Measurements from ENCODE around the gene PNKP. TPM values are rescaled to one million over a fixed set of nuclear protein-coding genes. Genes with fewer than 3 reads are reported as not detected.

Gene PNKP
- total and polyA plus RNA-seq, 10 of the 15 experiments (the other 5 are each of a cell fraction or from before 2014, with no cell fraction given): 2.9 to 82.3 (median 33.2) TPM

GRCh38 chr19:49856574-49857021 is 10.8 kb downstream of the PNKP start (continued):
- TF ChIP-seq, protein P1, sequence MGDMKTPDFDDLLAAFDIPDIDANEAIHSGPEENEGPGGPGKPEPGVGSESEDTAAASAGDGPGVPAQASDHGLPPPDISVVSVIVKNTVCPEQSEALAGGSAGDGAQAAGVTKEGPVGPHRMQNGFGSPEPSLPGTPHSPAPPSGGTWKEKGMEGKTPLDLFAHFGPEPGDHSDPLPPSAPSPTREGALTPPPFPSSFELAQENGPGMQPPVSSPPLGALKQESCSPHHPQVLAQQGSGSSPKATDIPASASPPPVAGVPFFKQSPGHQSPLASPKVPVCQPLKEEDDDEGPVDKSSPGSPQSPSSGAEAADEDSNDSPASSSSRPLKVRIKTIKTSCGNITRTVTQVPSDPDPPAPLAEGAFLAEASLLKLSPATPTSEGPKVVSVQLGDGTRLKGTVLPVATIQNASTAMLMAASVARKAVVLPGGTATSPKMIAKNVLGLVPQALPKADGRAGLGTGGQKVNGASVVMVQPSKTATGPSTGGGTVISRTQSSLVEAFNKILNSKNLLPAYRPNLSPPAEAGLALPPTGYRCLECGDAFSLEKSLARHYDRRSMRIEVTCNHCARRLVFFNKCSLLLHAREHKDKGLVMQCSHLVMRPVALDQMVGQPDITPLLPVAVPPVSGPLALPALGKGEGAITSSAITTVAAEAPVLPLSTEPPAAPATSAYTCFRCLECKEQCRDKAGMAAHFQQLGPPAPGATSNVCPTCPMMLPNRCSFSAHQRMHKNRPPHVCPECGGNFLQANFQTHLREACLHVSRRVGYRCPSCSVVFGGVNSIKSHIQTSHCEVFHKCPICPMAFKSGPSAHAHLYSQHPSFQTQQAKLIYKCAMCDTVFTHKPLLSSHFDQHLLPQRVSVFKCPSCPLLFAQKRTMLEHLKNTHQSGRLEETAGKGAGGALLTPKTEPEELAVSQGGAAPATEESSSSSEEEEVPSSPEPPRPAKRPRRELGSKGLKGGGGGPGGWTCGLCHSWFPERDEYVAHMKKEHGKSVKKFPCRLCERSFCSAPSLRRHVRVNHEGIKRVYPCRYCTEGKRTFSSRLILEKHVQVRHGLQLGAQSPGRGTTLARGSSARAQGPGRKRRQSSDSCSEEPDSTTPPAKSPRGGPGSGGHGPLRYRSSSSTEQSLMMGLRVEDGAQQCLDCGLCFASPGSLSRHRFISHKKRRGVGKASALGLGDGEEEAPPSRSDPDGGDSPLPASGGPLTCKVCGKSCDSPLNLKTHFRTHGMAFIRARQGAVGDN (IDR thresholded peaks at IDR 0.05): no peak
- TF ChIP-seq SREBF1 (IDR thresholded peaks at IDR 0.05; ENCODE audit: low read length): no peak
- no peak for TF ChIP-seq KLF5 (IDR thresholded peaks at IDR 0.05; ENCODE audit: partially characterized antibody)
- TF ChIP-seq EZH2 (IDR thresholded peaks at IDR 0.05; ENCODE audit: borderline replicate concordance, control insufficient read depth, low read depth, low read length): no peak
- TF ChIP-seq NR2F1 (conservative IDR thresholded peaks at IDR 0.05): no peak
- no peak for TF ChIP-seq NKRF (conservative IDR thresholded peaks at IDR 0.05)
- TF ChIP-seq RFX5 (IDR thresholded peaks at IDR 0.05; ENCODE audit: low read depth, low read length): no peak
- TF ChIP-seq ZBED1 (IDR thresholded peaks at IDR 0.05; ENCODE audit: borderline replicate concordance): no peak
- TF ChIP-seq ASH2L (IDR thresholded peaks at IDR 0.05; ENCODE audit: borderline replicate concordance, low read depth): no peak
- no peak for TF ChIP-seq YBX1 (IDR thresholded peaks at IDR 0.05)
- no peak for TF ChIP-seq FOXK2 (IDR thresholded peaks at IDR 0.05)
- TF ChIP-seq BACH1 (IDR thresholded peaks at IDR 0.05; ENCODE audit: borderline replicate concordance): no peak
- TF ChIP-seq RUNX3 (IDR thresholded peaks at IDR 0.05; ENCODE audit: low read length): no peak
- TF ChIP-seq JUND (IDR thresholded peaks at IDR 0.05; ENCODE audit: low read depth, low read length): no peak
- TF ChIP-seq, protein P2, sequence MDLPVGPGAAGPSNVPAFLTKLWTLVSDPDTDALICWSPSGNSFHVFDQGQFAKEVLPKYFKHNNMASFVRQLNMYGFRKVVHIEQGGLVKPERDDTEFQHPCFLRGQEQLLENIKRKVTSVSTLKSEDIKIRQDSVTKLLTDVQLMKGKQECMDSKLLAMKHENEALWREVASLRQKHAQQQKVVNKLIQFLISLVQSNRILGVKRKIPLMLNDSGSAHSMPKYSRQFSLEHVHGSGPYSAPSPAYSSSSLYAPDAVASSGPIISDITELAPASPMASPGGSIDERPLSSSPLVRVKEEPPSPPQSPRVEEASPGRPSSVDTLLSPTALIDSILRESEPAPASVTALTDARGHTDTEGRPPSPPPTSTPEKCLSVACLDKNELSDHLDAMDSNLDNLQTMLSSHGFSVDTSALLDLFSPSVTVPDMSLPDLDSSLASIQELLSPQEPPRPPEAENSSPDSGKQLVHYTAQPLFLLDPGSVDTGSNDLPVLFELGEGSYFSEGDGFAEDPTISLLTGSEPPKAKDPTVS (IDR thresholded peaks at IDR 0.05; ENCODE audit: low read depth, low read length): no peak
